Activated naive CD4-positive, alpha-beta T cell treated with anti-CD3 and anti-CD28 coated beads, Interleukin-2, amount 50 U/mL, for 72 hours (primary cell): ENCODE measurements around the gene KIAA0825. TPM values are rescaled to one million over a fixed set of nuclear protein-coding genes. Genes with fewer than 3 reads are reported as not detected.

Experiments
- ATAC-seq, 2 donors: fragments of 150-1000 bp; cut with Tn5 transposase; 2 replicates each; pipeline ENCODE4 v1.10.0; 2021; ENCODE audit warnings: mild to moderate bottlenecking in 2 of 2, moderate library complexity in 2 of 2
- DNase-seq, 2 donors: peaks; one replicate each; pipeline ENCODE4 v3.0.0; 2021 to 2022; ENCODE audit warnings: low spot score in 2 of 2
- H3K27ac Mint-ChIP-seq, 2 donors: one replicate each; pipeline ENCODE4 v1.8.0; 2022; ENCODE audit warnings: mild to moderate bottlenecking in 2 of 2, mixed read lengths in 2 of 2
- H3K36me3 Mint-ChIP-seq, 2 donors: one replicate each; pipeline ENCODE4 v1.8.0; 2022; ENCODE audit warnings: mixed read lengths in 2 of 2
- H3K9me3 Mint-ChIP-seq, 2 donors: one replicate each; pipeline ENCODE4 v1.8.0; 2022; ENCODE audit warnings: mixed read lengths in 2 of 2
- total RNA-seq, 2 donors: library from RNA; stranded (reverse); gene quantifications; one replicate each; pipeline ENCODE4 v1.2.3, GENCODE V29; 2022

The KIAA0825 gene
- total RNA-seq, 2 donors from 2014 or later, result 0.16 to 1.2 TPM

- DNase-seq (no peak), ATAC-seq (no peak)
- H3K27ac Mint-ChIP-seq, result no peak overlapping the region
- H3K36me3 Mint-ChIP-seq, result peaks cover 4 to 16% of the 10 kb centered on the region in 2 donors
- H3K9me3 Mint-ChIP-seq, result peaks cover 5 to 15% of the 10 kb centered on the region in 2 donors
Observed at GRCh38 chr5:94538260-94538659, 80.1 kb downstream of the KIAA0825 start.

- ATAC-seq, result no peak
- no peaks in the 10 kb centered on the region for H3K36me3 Mint-ChIP-seq
- H3K9me3 Mint-ChIP-seq, result no peaks in the 10 kb centered on the region
- no peak overlapping the region for H3K27ac Mint-ChIP-seq
- no peak for DNase-seq
Observed at GRCh38 chr5:94526706-94527105, 91.7 kb downstream of the KIAA0825 start.

GRCh38 chr5:94524841-94525697 is 93.3 kb downstream of the KIAA0825 start:
- DNase-seq (peak in 1 of 2 donors; percentile 9), ATAC-seq (peak; percentile 31 to 55)
- Mint-ChIP-seq H3K9me3 (no peaks in the 10 kb centered on the region), H3K36me3 (no peaks in the 10 kb centered on the region), H3K27ac (no peak overlapping the region)

GRCh38 chr5:94523018-94523417 is 95.4 kb downstream of the KIAA0825 start:
- Mint-ChIP-seq H3K27ac (no peak overlapping the region), H3K9me3 (no peaks in the 10 kb centered on the region), H3K36me3 (no peaks in the 10 kb centered on the region)
- DNase-seq, result no peak
- no peak for ATAC-seq

GRCh38 chr5:94522117-94522516 is 96.3 kb downstream of the KIAA0825 start:
- no peaks in the 10 kb centered on the region for H3K9me3 Mint-ChIP-seq
- no peaks in the 10 kb centered on the region for H3K36me3 Mint-ChIP-seq
- DNase-seq, result no peak
- H3K27ac Mint-ChIP-seq, result no peak overlapping the region
- ATAC-seq, result no peak

GRCh38 chr5:94517490-94518488 is 100.6 kb downstream of the KIAA0825 start:
- no peak for ATAC-seq
- DNase-seq, result no peak
- H3K36me3 Mint-ChIP-seq, result no peaks in the 10 kb centered on the region
- H3K9me3 Mint-ChIP-seq, result peaks cover 0 to 3% of the 10 kb centered on the region in 2 donors
- H3K27ac Mint-ChIP-seq, result no peak overlapping the region

- H3K9me3 Mint-ChIP-seq, result peaks cover 0 to 3% of the 10 kb centered on the region in 2 donors
- no peak overlapping the region for H3K27ac Mint-ChIP-seq
Observed at GRCh38 chr5:94516148-94516547, 102.3 kb downstream of the KIAA0825 start.

GRCh38 chr5:94508461-94509148 is 109.8 kb downstream of the KIAA0825 start:
- ATAC-seq (no peak), DNase-seq (no peak)
- no peak overlapping the region for H3K27ac Mint-ChIP-seq
- no peaks in the 10 kb centered on the region for H3K36me3 Mint-ChIP-seq
- H3K9me3 Mint-ChIP-seq, result no peaks in the 10 kb centered on the region

More at GRCh38 chr5:94516148-94516547, 102.3 kb downstream of the KIAA0825 start:
- ATAC-seq (no peak), DNase-seq (no peak)
- H3K36me3 Mint-ChIP-seq, result no peaks in the 10 kb centered on the region

GRCh38 chr5:94505327-94506068 is 112.9 kb downstream of the KIAA0825 start:
- no peak for ATAC-seq
- Mint-ChIP-seq H3K36me3 (no peaks in the 10 kb centered on the region), H3K9me3 (no peaks in the 10 kb centered on the region), H3K27ac (no peak overlapping the region)
- DNase-seq, result no peak

- no peaks in the 10 kb centered on the region for H3K36me3 Mint-ChIP-seq
- ATAC-seq (no peak), DNase-seq (no peak)
- H3K9me3 Mint-ChIP-seq, result no peaks in the 10 kb centered on the region
- no peak overlapping the region for H3K27ac Mint-ChIP-seq
Observed at GRCh38 chr5:94503677-94504076, 114.7 kb downstream of the KIAA0825 start.

GRCh38 chr5:94501365-94501764 is 117.0 kb downstream of the KIAA0825 start:
- H3K9me3 Mint-ChIP-seq, result no peaks in the 10 kb centered on the region
- ATAC-seq, result no peak
- no peak overlapping the region for H3K27ac Mint-ChIP-seq
- H3K36me3 Mint-ChIP-seq, result no peaks in the 10 kb centered on the region
- DNase-seq, result no peak

- no peaks in the 10 kb centered on the region for H3K9me3 Mint-ChIP-seq
- ATAC-seq, result no peak
- no peak for DNase-seq
- no peaks in the 10 kb centered on the region for H3K36me3 Mint-ChIP-seq
- no peak overlapping the region for H3K27ac Mint-ChIP-seq
Observed at GRCh38 chr5:94499806-94500205, 118.6 kb downstream of the KIAA0825 start.

GRCh38 chr5:94498199-94498598 is 120.2 kb downstream of the KIAA0825 start:
- Mint-ChIP-seq H3K36me3 (no peaks in the 10 kb centered on the region), H3K27ac (no peak overlapping the region), H3K9me3 (no peaks in the 10 kb centered on the region)
- ATAC-seq, result no peak
- DNase-seq, result no peak

- DNase-seq (no peak), ATAC-seq (no peak)
- H3K9me3 Mint-ChIP-seq, result no peaks in the 10 kb centered on the region
- H3K36me3 Mint-ChIP-seq, result no peaks in the 10 kb centered on the region
- H3K27ac Mint-ChIP-seq, result no peak overlapping the region
Observed at GRCh38 chr5:94485067-94485466, 133.3 kb downstream of the KIAA0825 start.

- Mint-ChIP-seq H3K9me3 (no peaks in the 10 kb centered on the region), H3K27ac (no peak overlapping the region), H3K36me3 (no peaks in the 10 kb centered on the region)
- no peak for DNase-seq
- no peak for ATAC-seq
Observed at GRCh38 chr5:94481059-94481458, 137.3 kb downstream of the KIAA0825 start.

- Mint-ChIP-seq H3K27ac (no peak overlapping the region), H3K9me3 (no peaks in the 10 kb centered on the region), H3K36me3 (no peaks in the 10 kb centered on the region)
- DNase-seq (no peak), ATAC-seq (no peak)
Observed at GRCh38 chr5:94480486-94480885, 137.9 kb downstream of the KIAA0825 start.
